HG03342 (cell line): Measurements from ENCODE around the gene ZNF362.
"Not testable (repeated sequence)": the region's sequence is repeated elsewhere in the genome, so short reads cannot be mapped to it uniquely, and the experiment has no call there.

Source experiments
- ATAC-seq: cut with Tn5 transposase; IDR thresholded peaks from one replicate; pipeline ENCODE4 v1.9.1; 2021; ENCODE audit warnings: mild to moderate bottlenecking, moderate library complexity; ENCODE audit not compliant: unreplicated experiment

The ZNF362 gene

GRCh38 chr1:33282791-33283190 lies 26.5 kb downstream of the ZNF362 start:
- ATAC-seq: no peak

GRCh38 chr1:33284049-33284448 lies 27.8 kb downstream of the ZNF362 start:
- no peak for ATAC-seq

GRCh38 chr1:33286451-33287185 lies 30.3 kb downstream of the ZNF362 start:
- no peak for ATAC-seq

- ATAC-seq: no peak
These were observed 31.0 kb downstream of the ZNF362 start for GRCh38 chr1:33287317-33287716.

- ATAC-seq: no peak
These were observed 32.9 kb downstream of the ZNF362 start for GRCh38 chr1:33288976-33289857.

- no peak for ATAC-seq
These were observed 33.5 kb downstream of the ZNF362 start for GRCh38 chr1:33289858-33290154.

- ATAC-seq: not testable (repeated sequence)
These were observed 34.3 kb downstream of the ZNF362 start for GRCh38 chr1:33290615-33291014.

- no peak for ATAC-seq
These were observed 36.5 kb downstream of the ZNF362 start for GRCh38 chr1:33292726-33293340.

GRCh38 chr1:33294071-33295010 lies 38.0 kb downstream of the ZNF362 start:
- no peak for ATAC-seq

- ATAC-seq: no peak
These were observed 38.7 kb downstream of the ZNF362 start for GRCh38 chr1:33295023-33295422.

GRCh38 chr1:33295450-33296081 lies 39.3 kb downstream of the ZNF362 start:
- ATAC-seq: peak; percentile 71

- ATAC-seq: no peak
These were observed 39.8 kb downstream of the ZNF362 start for GRCh38 chr1:33296082-33296458.

GRCh38 chr1:33296824-33297223 lies 40.5 kb downstream of the ZNF362 start:
- no peak for ATAC-seq

GRCh38 chr1:33297911-33298622 lies 41.8 kb downstream of the ZNF362 start:
- ATAC-seq: no peak

- ATAC-seq: no peak
These were observed 42.5 kb downstream of the ZNF362 start for GRCh38 chr1:33298623-33299277.

GRCh38 chr1:33299461-33300155 lies 43.3 kb downstream of the ZNF362 start:
- ATAC-seq: no peak

- ATAC-seq: no peak
These were observed 44.4 kb downstream of the ZNF362 start for GRCh38 chr1:33300673-33301072.

- ATAC-seq: no peak
These were observed 45.1 kb downstream of the ZNF362 start for GRCh38 chr1:33301273-33301984.
